GM12878 (cell line): ENCODE measurements around the gene CCDC61. TPM values are rescaled to one million over a fixed set of nuclear protein-coding genes. Genes with fewer than 3 reads are reported as not detected.

Source experiments
- ATF7 ChIP-seq: fragments of 450-650 bp; IDR thresholded peaks from 2 replicates; pipeline ENCODE4 v1.6.1; 2016; ENCODE audit warnings: low read depth, mild to moderate bottlenecking
- BCLAF1 ChIP-seq: fragments of 450-650 bp; IDR thresholded peaks from 2 replicates; pipeline ENCODE4 v1.6.1; 2017; ENCODE audit warnings: antibody characterized with exemption, mild to moderate bottlenecking, moderate library complexity
- CTCF ChIP-seq, 3 experiments: IDR thresholded peaks in 2 of 3; conservative IDR thresholded peaks in 1 of 3; 2 replicates each; pipeline ENCODE4 v1.5.1; 2011; ENCODE audit warnings: low read depth in 3 of 3, low read length in 3 of 3, mild to moderate bottlenecking in 3 of 3, control low read depth in 2 of 3, moderate library complexity in 2 of 3, inconsistent platforms in 1 of 3, mixed read lengths in 1 of 3; ENCODE audit not compliant: control insufficient read depth in 2 of 3, insufficient read depth in 1 of 3; ENCODE audit errors: extremely low read depth in 1 of 3
- ESRRA ChIP-seq: IDR thresholded peaks from 2 replicates; pipeline ENCODE4 v1.6.1; 2012; ENCODE audit warnings: mild to moderate bottlenecking, low read length, improper control_type of control experiment
- KAT2A ChIP-seq: conservative IDR thresholded peaks from 2 replicates; pipeline ENCODE4 v1.6.1; 2011; ENCODE audit warnings: low read depth, low read length; ENCODE audit not compliant: control insufficient read depth
- NRF1 ChIP-seq: conservative IDR thresholded peaks from 2 replicates; pipeline ENCODE4 v1.6.1; 2011; ENCODE audit warnings: mild to moderate bottlenecking, low read depth, low read length, improper control_type of control experiment
- SMC3 ChIP-seq: IDR thresholded peaks from 2 replicates; pipeline ENCODE4 v1.6.1; 2011; ENCODE audit warnings: low read length, improper control_type of control experiment, borderline replicate concordance
- SUZ12 ChIP-seq: fragments of 200-600 bp; sonication (generic); IDR thresholded peaks from one replicate; pipeline ENCODE4 v1.6.1; 2018; ENCODE audit warnings: antibody characterized with exemption, mild to moderate bottlenecking; ENCODE audit not compliant: unreplicated experiment
- ZBTB40 ChIP-seq: fragments of 450-650 bp; IDR thresholded peaks from 2 replicates; pipeline ENCODE4 v1.6.1; 2016; ENCODE audit warnings: mild to moderate bottlenecking, moderate library complexity, borderline replicate concordance
- ZNF217 ChIP-seq: fragments of 450-650 bp; IDR thresholded peaks from 2 replicates; pipeline ENCODE4 v1.6.1; 2017; ENCODE audit warnings: antibody characterized with exemption, mild to moderate bottlenecking
- polyA plus RNA-seq, 11 experiments: library from polyadenylated mRNA; depleted of rRNA in 4 of 11; unstranded in 6 of 11; stranded (reverse) in 5 of 11; fragments of >200 nt; fragmentation: Nextera tagmentation in 4 of 11; fragmentation: Illumina TruSeq in 1 of 11; extraction: Ambion mirVana in 4 of 11; extraction: Trizol in 1 of 11; gene quantifications; 1 replicate in 1 of 11; 2 replicates in 10 of 11; pipeline versions ENCODE4 v1.2.1 to v1.2.3, GENCODE V29; 2011 to 2016; ENCODE audit warnings: inconsistent platforms in 2 of 11, missing spikeins in 2 of 11, low read depth in 1 of 11
- total RNA-seq, 4 experiments: library from RNA; depleted of rRNA in 3 of 4; stranded (reverse); fragments of >200 nt in 3 of 4; fragmentation: Illumina TruSeq in 1 of 4; extraction: Trizol in 1 of 4; gene quantifications; 2 replicates each; pipeline versions ENCODE4 v1.2.1 to v1.2.3, GENCODE V29; 2013 to 2021

CCDC61 gene
- total and polyA plus RNA-seq, 10 of the 15 experiments (the other 5 are each of a cell fraction or from before 2014, with no cell fraction given): 0.27 to 27.1 (median 8.7) TPM

- TF ChIP-seq BCLAF1 (no peak), ESRRA (no peak), NRF1 (no peak), CTCF (IDR thresholded peaks at IDR 0.05 in 2 of 3, conservative IDR thresholded peaks at IDR 0.05 in 1 of 3; ENCODE audit: control insufficient read depth in 2 of 3, extremely low read depth in 1 of 3, insufficient read depth in 1 of 3, low read depth in 3 of 3, low read length in 3 of 3) (no peak), SMC3 (no peak), ZNF217 (no peak), KAT2A (no peak), ZBTB40 (no peak), ATF7 (no peak), SUZ12 (no peak)
- TF ChIP-seq, all 136 proteins: peak for 0
Observed at GRCh38 chr19:46030812-46031550, 35.7 kb downstream of the CCDC61 start (continued).
